ENCODE measurements around the gene DIS3L2.

GRCh38 chr2:231985823-231986261 is 24.3 kb downstream of the DIS3L2 start:
- TF ChIP-seq CTCF (IDR thresholded peaks at IDR 0.05), result no peak
- no peak for TF ChIP-seq POLR2A (IDR thresholded peaks at IDR 0.05)

Data from uterus (tissue), 2 donors.